K562 (cell line): ENCODE measurements around the gene SERPINE1. TPM values are rescaled to one million over a fixed set of nuclear protein-coding genes. Genes with fewer than 3 reads are reported as not detected.
A peak's percentile ranks its signal among the peaks of the same experiment; 100 is the strongest.

ENCODE experiments used
- BCL6 ChIP-seq: fragments of 250-450 bp; sonication (Bioruptor Pico); IDR thresholded peaks from 2 replicates; pipeline ENCODE4 v1.4.0; 2020
- EHMT2 ChIP-seq: fragments of 450-650 bp; IDR thresholded peaks from 2 replicates; pipeline ENCODE4 v1.6.1; 2018; ENCODE audit warnings: antibody characterized with exemption
- KLF13 ChIP-seq: fragments of 450-650 bp; IDR thresholded peaks from 2 replicates; pipeline ENCODE4 v1.6.1; 2016; ENCODE audit warnings: missing genetic modification characterization, low read depth, mild to moderate bottlenecking, missing compliant biosample characterization, moderate library complexity, borderline replicate concordance
- L3MBTL2 ChIP-seq: fragments of 450-650 bp; IDR thresholded peaks from 2 replicates; pipeline ENCODE4 v1.6.1; 2016; ENCODE audit warnings: mild to moderate bottlenecking, moderate library complexity
- NUFIP1 ChIP-seq: fragments of 450-650 bp; IDR thresholded peaks from 2 replicates; pipeline ENCODE4 v1.6.1; 2018; ENCODE audit not compliant: partially characterized antibody
- RAD51 ChIP-seq: fragments of 450-650 bp; IDR thresholded peaks from 2 replicates; pipeline ENCODE4 v1.7.1; 2016; ENCODE audit warnings: low read depth, mild to moderate bottlenecking, borderline replicate concordance
- SMAD3 ChIP-seq: fragments of 450-650 bp; formaldehyde crosslinking; conservative IDR thresholded peaks from 2 replicates; pipeline ENCODE4 v1.4.0; 2020; ENCODE audit warnings: mild to moderate bottlenecking
- SMAD4 ChIP-seq: fragments of 250-450 bp; sonication (Bioruptor Pico); conservative IDR thresholded peaks from 2 replicates; pipeline ENCODE4 v1.8.0; 2021; ENCODE audit warnings: inconsistent platforms, mild to moderate bottlenecking, moderate library complexity
- SMARCA5 ChIP-seq: fragments of 450-650 bp; IDR thresholded peaks from 2 replicates; pipeline ENCODE4 v1.6.1; 2016
- SREBF2 ChIP-seq: sonication (generic); formaldehyde crosslinking; IDR thresholded peaks from 2 replicates; pipeline ENCODE4 v1.4.0; 2020; ENCODE audit warnings: mild to moderate bottlenecking, missing genetic modification reagents
- TBP ChIP-seq: optimal IDR thresholded peaks from 2 replicates; pipeline ENCODE3; 2011; ENCODE audit warnings: low read depth, low read length, improper control_type of control experiment
- TCF7 ChIP-seq: sonication (generic); IDR thresholded peaks from 2 replicates; pipeline ENCODE4 v1.6.1; 2016; ENCODE audit warnings: antibody characterized with exemption, borderline replicate concordance
- TFAP4 ChIP-seq: sonication (generic); formaldehyde crosslinking; IDR thresholded peaks from 2 replicates; pipeline ENCODE4 v1.8.0; 2022; ENCODE audit warnings: missing genetic modification reagents, mild to moderate bottlenecking, moderate library complexity, borderline replicate concordance
- ZFP30 ChIP-seq: fragments of 250-450 bp; sonication (Bioruptor Pico); IDR thresholded peaks from 2 replicates; pipeline ENCODE4 v1.8.0; 2022; ENCODE audit warnings: moderate library complexity, mild to moderate bottlenecking, inconsistent platforms, borderline replicate concordance
- ZFP36 ChIP-seq: fragments of 150-350 bp; IDR thresholded peaks from 2 replicates; pipeline ENCODE4 v1.6.1; 2018; ENCODE audit warnings: low read length, low read depth; ENCODE audit not compliant: partially characterized antibody
- ZNF12 ChIP-seq: sonication (generic); formaldehyde crosslinking; IDR thresholded peaks from 2 replicates; pipeline ENCODE4 v1.4.0; 2020; ENCODE audit warnings: mild to moderate bottlenecking, missing genetic modification reagents
- ZNF436 ChIP-seq: fragments of 250-450, 450-650 bp; sonication (Bioruptor Pico); formaldehyde crosslinking; IDR thresholded peaks from 2 replicates; pipeline ENCODE4 v1.7.0; 2020; ENCODE audit warnings: mild to moderate bottlenecking
- ZNF511 ChIP-seq: sonication (generic); formaldehyde crosslinking; IDR thresholded peaks from 2 replicates; pipeline ENCODE4 v1.8.0; 2022; ENCODE audit warnings: mild to moderate bottlenecking, missing genetic modification reagents
- ZNF586 ChIP-seq: fragments of 450-650 bp; formaldehyde crosslinking; conservative IDR thresholded peaks from 2 replicates; pipeline ENCODE4 v1.4.0; 2020; ENCODE audit warnings: mild to moderate bottlenecking, moderate library complexity
- polyA plus RNA-seq, 8 experiments: library from polyadenylated mRNA; depleted of rRNA in 4 of 8; stranded (reverse) in 5 of 8; unstranded in 3 of 8; fragments of >200 nt; fragmentation: Nextera tagmentation in 2 of 8; fragmentation: Illumina TruSeq in 1 of 8; extraction: Ambion mirVana in 2 of 8; extraction: Trizol in 1 of 8; gene quantifications; 2 replicates each; pipeline versions ENCODE4 v1.2.1 to v1.2.3, GENCODE V29; 2011 to 2014; ENCODE audit warnings: inconsistent platforms in 1 of 8, missing spikeins in 1 of 8
- total RNA-seq, 7 experiments: library from RNA; depleted of rRNA in 6 of 7; stranded (reverse); fragments of >200 nt in 6 of 7; fragmentation: Illumina TruSeq in 2 of 7; extraction: Trizol in 2 of 7; gene quantifications; 2 replicates each; pipeline versions ENCODE4 v1.2.1 to v1.2.3, GENCODE V29; 2011 to 2021; ENCODE audit warnings: low replicate concordance in 1 of 7
- TF ChIP-seq, protein P1 (sequence below), 2 experiments: fragments of 200-800 bp in 1 of 2; sonication (Bioruptor generic) in 1 of 2; sonication (generic) in 1 of 2; formaldehyde crosslinking in 1 of 2; IDR thresholded peaks in 1 of 2; conservative IDR thresholded peaks in 1 of 2; 2 replicates each; pipeline versions ENCODE4 v1.5.0 to v1.6.1; 2016 to 2020; ENCODE audit warnings: missing compliant biosample characterization in 1 of 2, missing genetic modification characterization in 1 of 2, missing genetic modification reagents in 1 of 2
- TF ChIP-seq, protein P2 (sequence below): fragments of 450-650 bp; IDR thresholded peaks from 2 replicates; pipeline ENCODE4 v1.6.1; 2017; ENCODE audit warnings: mild to moderate bottlenecking, moderate library complexity
- TF ChIP-seq, protein P3 (sequence below): sonication (generic); formaldehyde crosslinking; IDR thresholded peaks from 2 replicates; pipeline ENCODE4 v1.9.0; 2022; ENCODE audit warnings: mild to moderate bottlenecking, missing genetic modification reagents

The SERPINE1 gene
- total and polyA plus RNA-seq, 9 of the 15 experiments (the other 6 are each of a cell fraction or from before 2014, with no cell fraction given) = 0.22 to 4.8 (median 0.91) TPM

- TF ChIP-seq, protein P1, sequence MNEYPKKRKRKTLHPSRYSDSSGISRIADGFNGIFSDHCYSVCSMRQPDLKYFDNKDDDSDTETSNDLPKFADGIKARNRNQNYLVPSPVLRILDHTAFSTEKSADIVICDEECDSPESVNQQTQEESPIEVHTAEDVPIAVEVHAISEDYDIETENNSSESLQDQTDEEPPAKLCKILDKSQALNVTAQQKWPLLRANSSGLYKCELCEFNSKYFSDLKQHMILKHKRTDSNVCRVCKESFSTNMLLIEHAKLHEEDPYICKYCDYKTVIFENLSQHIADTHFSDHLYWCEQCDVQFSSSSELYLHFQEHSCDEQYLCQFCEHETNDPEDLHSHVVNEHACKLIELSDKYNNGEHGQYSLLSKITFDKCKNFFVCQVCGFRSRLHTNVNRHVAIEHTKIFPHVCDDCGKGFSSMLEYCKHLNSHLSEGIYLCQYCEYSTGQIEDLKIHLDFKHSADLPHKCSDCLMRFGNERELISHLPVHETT (CRISPR knock-in tag; conservative IDR thresholded peaks at IDR 0.05 in 1 of 2, IDR thresholded peaks at IDR 0.05 in 1 of 2) = no peak
- no peak for TF ChIP-seq EHMT2
- no peak for TF ChIP-seq RAD51
- no peak for TF ChIP-seq TBP
- peak; percentile 64; the same call in 1 of the 2 replicates for TF ChIP-seq SMAD4 (CRISPR knock-in tag)
- TF ChIP-seq, protein P2, sequence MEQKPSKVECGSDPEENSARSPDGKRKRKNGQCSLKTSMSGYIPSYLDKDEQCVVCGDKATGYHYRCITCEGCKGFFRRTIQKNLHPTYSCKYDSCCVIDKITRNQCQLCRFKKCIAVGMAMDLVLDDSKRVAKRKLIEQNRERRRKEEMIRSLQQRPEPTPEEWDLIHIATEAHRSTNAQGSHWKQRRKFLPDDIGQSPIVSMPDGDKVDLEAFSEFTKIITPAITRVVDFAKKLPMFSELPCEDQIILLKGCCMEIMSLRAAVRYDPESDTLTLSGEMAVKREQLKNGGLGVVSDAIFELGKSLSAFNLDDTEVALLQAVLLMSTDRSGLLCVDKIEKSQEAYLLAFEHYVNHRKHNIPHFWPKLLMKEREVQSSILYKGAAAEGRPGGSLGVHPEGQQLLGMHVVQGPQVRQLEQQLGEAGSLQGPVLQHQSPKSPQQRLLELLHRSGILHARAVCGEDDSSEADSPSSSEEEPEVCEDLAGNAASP = no peak
- TF ChIP-seq TCF7 = no peak
- TF ChIP-seq ZNF511 (CRISPR knock-in tag) = no peak
- TF ChIP-seq ZFP30 (CRISPR knock-in tag) = no peak
- no peak for TF ChIP-seq ZNF12 (CRISPR knock-in tag)
- TF ChIP-seq KLF13 = peak; percentile 54; the same call in 1 of the 2 replicates
- no peak for TF ChIP-seq ZNF436 (CRISPR knock-in tag)
- no peak for TF ChIP-seq ZNF586
- TF ChIP-seq NUFIP1 = no peak
- peak; percentile 43; the same call in 1 of the 2 replicates for TF ChIP-seq L3MBTL2
- no peak for TF ChIP-seq BCL6 (CRISPR knock-in tag)
- no peak for TF ChIP-seq SMAD3
- TF ChIP-seq ZFP36 = no peak
- peak; percentile 49; the same call in 1 of the 2 replicates for TF ChIP-seq TFAP4 (CRISPR knock-in tag)
- no peak for TF ChIP-seq SREBF2 (CRISPR knock-in tag)
- TF ChIP-seq, protein P3, sequence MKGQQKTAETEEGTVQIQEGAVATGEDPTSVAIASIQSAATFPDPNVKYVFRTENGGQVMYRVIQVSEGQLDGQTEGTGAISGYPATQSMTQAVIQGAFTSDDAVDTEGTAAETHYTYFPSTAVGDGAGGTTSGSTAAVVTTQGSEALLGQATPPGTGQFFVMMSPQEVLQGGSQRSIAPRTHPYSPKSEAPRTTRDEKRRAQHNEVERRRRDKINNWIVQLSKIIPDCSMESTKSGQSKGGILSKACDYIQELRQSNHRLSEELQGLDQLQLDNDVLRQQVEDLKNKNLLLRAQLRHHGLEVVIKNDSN (CRISPR knock-in tag) = no peak
- no peak for TF ChIP-seq SMARCA5
These were observed 43.1 kb downstream of the SERPINE1 start (continued) for GRCh38 chr7:101169838-101170551.
